GM12801 (cell line): ENCODE results near the gene C2orf92.

ENCODE experiments used
- CTCF ChIP-seq: IDR thresholded peaks from one replicate; pipeline ENCODE4 v1.5.1; 2011; ENCODE audit warnings: control low read depth; ENCODE audit not compliant: insufficient read length; ENCODE audit errors: extremely low read depth

Gene C2orf92

DNA sequence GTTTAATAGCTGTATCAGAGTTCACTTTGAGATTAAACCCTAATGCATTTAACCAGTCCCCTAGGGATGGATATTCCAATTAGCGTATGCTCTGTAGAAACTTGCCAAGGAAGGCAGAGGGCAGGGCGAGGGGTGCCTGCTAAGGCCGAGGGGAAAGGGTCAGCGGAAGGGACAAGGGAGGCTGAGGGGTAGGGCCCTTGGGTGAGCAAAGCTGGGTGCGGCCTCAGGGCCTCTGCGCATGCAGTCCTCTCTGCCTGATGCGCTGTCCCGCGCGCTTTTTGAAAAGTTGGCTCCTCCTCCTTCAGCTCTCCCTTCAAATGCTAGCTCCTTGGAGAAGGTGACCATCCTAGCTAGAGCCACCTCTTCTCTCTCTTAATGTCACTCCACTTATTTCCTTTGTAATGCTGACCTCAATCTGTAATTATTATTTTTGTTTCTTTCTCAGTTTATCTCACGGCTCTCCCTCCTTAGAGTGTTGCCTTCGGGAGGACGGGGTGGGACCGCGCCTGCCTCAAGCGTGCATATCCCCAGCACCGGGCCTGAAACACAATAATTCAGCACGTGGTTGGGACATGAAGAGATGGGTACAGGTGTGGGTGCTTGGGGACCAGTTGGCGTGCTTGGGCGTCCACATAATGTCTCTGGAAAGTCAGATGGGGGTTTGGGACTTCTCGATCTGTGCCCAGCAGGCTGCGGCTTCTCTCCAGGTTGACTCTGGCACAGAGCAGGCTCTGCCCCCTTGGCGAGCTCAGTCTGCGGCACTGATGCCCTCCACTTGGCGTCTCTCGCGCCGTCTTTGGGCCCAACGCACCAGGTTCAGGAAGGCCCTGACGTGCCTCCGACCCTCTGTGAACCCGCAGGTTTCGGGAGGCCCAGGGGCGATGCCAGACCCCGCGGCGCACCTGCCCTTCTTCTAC, 53.9 kb downstream of the C2orf92 start:
- TF ChIP-seq CTCF = no peak

GRCh38 chr2:97724073-97724410, 54.5 kb downstream of the C2orf92 start:
- no peak for TF ChIP-seq CTCF

DNA sequence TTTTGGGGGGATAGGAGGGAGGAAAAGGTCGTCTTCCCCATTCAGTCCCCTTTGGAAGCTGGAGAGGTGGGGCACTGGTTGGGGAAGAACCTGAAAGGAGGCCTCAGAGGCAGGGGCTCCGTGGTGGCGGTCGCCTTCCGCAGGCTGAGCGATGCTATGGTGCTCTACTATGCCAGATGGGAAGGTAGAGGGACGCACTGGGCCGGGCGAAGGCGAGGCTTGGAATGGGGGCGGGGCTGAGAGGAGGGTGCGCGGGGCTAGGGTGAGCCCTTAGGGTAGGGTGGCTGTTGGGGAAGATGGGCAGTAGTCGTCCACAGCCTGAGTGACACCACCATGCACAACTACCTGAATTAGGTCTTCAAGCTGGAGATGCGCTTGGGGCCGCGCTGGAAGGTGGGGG, 55.0 kb downstream of the C2orf92 start:
- no peak for TF ChIP-seq CTCF

- no peak for TF ChIP-seq CTCF
Observed at GRCh38 chr2:97724946-97725688, 55.6 kb downstream of the C2orf92 start.

DNA sequence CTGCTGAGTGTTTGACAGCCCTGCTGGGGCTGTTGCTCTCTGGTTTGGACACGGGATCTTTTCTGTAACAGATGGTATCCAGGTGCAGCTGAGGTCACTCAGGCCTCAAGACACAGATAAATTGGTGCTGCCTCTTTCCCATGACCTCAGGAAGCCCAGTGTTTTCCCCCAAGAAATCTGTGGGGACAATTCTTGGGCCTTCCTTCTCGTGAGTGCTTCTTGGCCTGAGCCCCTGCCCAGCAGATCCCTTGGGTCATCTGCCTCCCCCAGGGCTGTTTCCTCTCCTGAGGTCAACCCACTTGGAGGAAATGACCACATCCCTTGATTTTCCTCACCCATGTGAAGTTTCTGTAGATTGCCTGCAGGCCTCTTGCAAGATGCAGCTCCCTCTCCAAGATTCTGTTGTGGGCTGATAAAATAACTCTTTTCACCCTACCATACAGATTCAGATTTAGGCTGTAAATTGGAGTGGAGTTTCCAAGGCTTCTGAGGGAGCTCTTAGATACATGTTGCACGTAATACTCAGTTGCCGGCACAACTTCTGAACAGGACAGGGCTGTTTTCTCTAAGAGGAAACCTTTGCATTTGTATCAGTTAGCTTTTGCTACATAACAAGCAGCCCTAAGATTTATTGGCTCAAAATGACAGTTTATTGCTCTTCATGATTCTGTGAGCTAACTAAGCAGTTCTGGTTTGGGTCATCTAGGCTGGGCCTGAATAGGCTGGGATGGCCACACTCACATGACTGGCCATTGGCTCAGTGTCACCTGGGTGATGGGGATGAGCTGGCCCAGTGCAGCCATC, 57.0 kb downstream of the C2orf92 start:
- TF ChIP-seq CTCF = no peak

- TF ChIP-seq CTCF = no peak
Observed at GRCh38 chr2:97727296-97727695, 57.8 kb downstream of the C2orf92 start.
